ENCODE measurements around the gene ZIC1. TPM values are rescaled to one million over a fixed set of nuclear protein-coding genes. Genes with fewer than 3 reads are reported as not detected.

The ZIC1 gene
- total and polyA plus RNA-seq, 2 of the 13 experiments (the other 11 are each of a cell fraction or from before 2014, with no cell fraction given), result not detected

GRCh38 chr3:147408188-147409100 is 721 bp upstream of the ZIC1 start:
- H4K20me1 ChIP-seq (ENCODE audit: insufficient read depth, low read length), result no peaks in the 10 kb centered on the region
- no peak overlapping the region for H3K4me2 ChIP-seq (ENCODE audit: low read depth, low read length)
- no peak for ATAC-seq
- no TSS peak for BruUV-seq (replicated peaks)
- no peak for TF ChIP-seq KLF9 (CRISPR knock-in tag; IDR thresholded peaks at IDR 0.05; ENCODE audit: low read depth)
- TF ChIP-seq MAFK (conservative IDR thresholded peaks at IDR 0.05 in 1 of 2, IDR thresholded peaks at IDR 0.05 in 1 of 2; ENCODE audit: low read length in 2 of 2), result peak in 1 of 2 experiments; percentile 43; a peak in 2 of 4 replicates
- no peaks in the 10 kb centered on the region for H3K9me3 ChIP-seq (ENCODE audit: low read length)
- intact Hi-C loops (cut with micrococcal nuclease; ENCODE audit: unreplicated experiment), result no loop called here
- WGBS (ENCODE audit: low lambda C conversion rate), result 60% methylated on average over 28 of the region's 28 CpGs
- POLR2A ChIA-PET, result no interaction called here
- CTCF ChIA-PET (ENCODE audit: low intra/inter-chr PET ratio, low total read pairs), result no interaction called here
- H3K27ac ChIP-seq (ENCODE audit: extremely low read length, insufficient read depth, low read length), result no peak overlapping the region
- H3K9ac ChIP-seq (ENCODE audit: insufficient read depth, low read depth, low read length), result no peak overlapping the region
- H3K4me3 ChIP-seq (replicated peaks in 1 of 3; ENCODE audit: insufficient read depth in 1 of 3, low read depth in 2 of 3, low read length in 3 of 3), result no peak overlapping the region
- peaks cover 2 to 48% of the 10 kb centered on the region in 2 experiments; a peak in 4 of 5 replicates for H3K27me3 ChIP-seq (ENCODE audit: control insufficient read depth in 1 of 2, insufficient read depth in 2 of 2, low read length in 2 of 2)
- no peaks in the 10 kb centered on the region for H3K4me1 ChIP-seq (ENCODE audit: insufficient read depth, low read length)
- H3K36me3 ChIP-seq (replicated peaks in 1 of 2; ENCODE audit: control insufficient read depth in 1 of 2, insufficient read depth in 2 of 2, low read length in 2 of 2), result no peaks in the 10 kb centered on the region
- no peaks in the 10 kb centered on the region for H3K79me2 ChIP-seq (ENCODE audit: insufficient read depth, low read length)
- in situ Hi-C loops (cut with HindIII; ENCODE audit: extremely low pct_ligation_motif_present, low pct_unique_long_range_greater_than_20kb), result no loop called here
- H2AFZ ChIP-seq (ENCODE audit: low read length), result no peak overlapping the region
- no peak for DNase-seq (ENCODE audit: low spot score)
- no peak for FAIRE-seq

GRCh38 chr3:147410116-147410525 is 956 bp downstream of the ZIC1 start:
- no peak overlapping the region for H3K4me2 ChIP-seq (ENCODE audit: low read depth, low read length)
- H3K9me3 ChIP-seq (ENCODE audit: low read length), result no peaks in the 10 kb centered on the region
- BruUV-seq (replicated peaks), result no TSS peak
- FAIRE-seq, result no peak
- ATAC-seq, result no peak
- no peak overlapping the region for H3K9ac ChIP-seq (ENCODE audit: insufficient read depth, low read depth, low read length)
- no peak for DNase-seq (ENCODE audit: low spot score)
- H3K36me3 ChIP-seq (replicated peaks in 1 of 2; ENCODE audit: control insufficient read depth in 1 of 2, insufficient read depth in 2 of 2, low read length in 2 of 2), result no peaks in the 10 kb centered on the region
- H4K20me1 ChIP-seq (ENCODE audit: insufficient read depth, low read length), result no peaks in the 10 kb centered on the region
- in situ Hi-C loops (cut with HindIII; ENCODE audit: extremely low pct_ligation_motif_present, low pct_unique_long_range_greater_than_20kb) (no loop called here), intact Hi-C loops (cut with micrococcal nuclease; ENCODE audit: unreplicated experiment) (no loop called here)
- no peak overlapping the region for H3K4me3 ChIP-seq (replicated peaks in 1 of 3; ENCODE audit: insufficient read depth in 1 of 3, low read depth in 2 of 3, low read length in 3 of 3)
- no peak overlapping the region for H3K27ac ChIP-seq (ENCODE audit: extremely low read length, insufficient read depth, low read length)
- 87% methylated on average over 30 of the region's 52 CpGs for WGBS (ENCODE audit: low lambda C conversion rate)
- no peaks in the 10 kb centered on the region for H3K79me2 ChIP-seq (ENCODE audit: insufficient read depth, low read length)
- ChIA-PET POLR2A (no interaction called here), CTCF (ENCODE audit: low intra/inter-chr PET ratio, low total read pairs) (no interaction called here)
- H2AFZ ChIP-seq (ENCODE audit: low read length), result no peak overlapping the region
- peaks cover 0 to 33% of the 10 kb centered on the region in 2 experiments; a peak in 4 of 5 replicates for H3K27me3 ChIP-seq (ENCODE audit: control insufficient read depth in 1 of 2, insufficient read depth in 2 of 2, low read length in 2 of 2)
- H3K4me1 ChIP-seq (ENCODE audit: insufficient read depth, low read length), result no peaks in the 10 kb centered on the region
- no peak for TF ChIP-seq HOXA9 (CRISPR knock-in tag; IDR thresholded peaks at IDR 0.05; ENCODE audit: borderline replicate concordance)
- no peak for TF ChIP-seq HIC2 (CRISPR knock-in tag; IDR thresholded peaks at IDR 0.05; ENCODE audit: low read depth)
- no peak for TF ChIP-seq POGZ (CRISPR knock-in tag; IDR thresholded peaks at IDR 0.05)
- TF ChIP-seq FIP1L1 (IDR thresholded peaks at IDR 0.05; ENCODE audit: borderline replicate concordance, insufficient read depth, low read depth, low read length), result no peak
- TF ChIP-seq ZNF337 (CRISPR knock-in tag; IDR thresholded peaks at IDR 0.05; ENCODE audit: borderline replicate concordance, low read depth), result no peak
- no peak for TF ChIP-seq YY1 (IDR thresholded peaks at IDR 0.05; ENCODE audit: insufficient read depth, insufficient replicate concordance, low read depth, low read length)
- no peak for TF ChIP-seq HBP1 (CRISPR knock-in tag; IDR thresholded peaks at IDR 0.05; ENCODE audit: low read depth)
- TF ChIP-seq CCAR2 (optimal IDR thresholded peaks at IDR 0.05; ENCODE audit: low read depth, low read length), result no peak
